GM19099 (cell line): ENCODE measurements around the gene CGREF1.

Experiments
- POLR2A ChIP-seq: IDR thresholded peaks from 3 replicates; pipeline ENCODE4 v1.6.1; 2011; ENCODE audit warnings: low read depth; ENCODE audit not compliant: insufficient read length; ENCODE audit errors: extremely low read depth

Gene CGREF1

GRCh38 chr2:27060323-27060722 lies 58.6 kb downstream of the CGREF1 start:
- TF ChIP-seq POLR2A, result no peak

DNA sequence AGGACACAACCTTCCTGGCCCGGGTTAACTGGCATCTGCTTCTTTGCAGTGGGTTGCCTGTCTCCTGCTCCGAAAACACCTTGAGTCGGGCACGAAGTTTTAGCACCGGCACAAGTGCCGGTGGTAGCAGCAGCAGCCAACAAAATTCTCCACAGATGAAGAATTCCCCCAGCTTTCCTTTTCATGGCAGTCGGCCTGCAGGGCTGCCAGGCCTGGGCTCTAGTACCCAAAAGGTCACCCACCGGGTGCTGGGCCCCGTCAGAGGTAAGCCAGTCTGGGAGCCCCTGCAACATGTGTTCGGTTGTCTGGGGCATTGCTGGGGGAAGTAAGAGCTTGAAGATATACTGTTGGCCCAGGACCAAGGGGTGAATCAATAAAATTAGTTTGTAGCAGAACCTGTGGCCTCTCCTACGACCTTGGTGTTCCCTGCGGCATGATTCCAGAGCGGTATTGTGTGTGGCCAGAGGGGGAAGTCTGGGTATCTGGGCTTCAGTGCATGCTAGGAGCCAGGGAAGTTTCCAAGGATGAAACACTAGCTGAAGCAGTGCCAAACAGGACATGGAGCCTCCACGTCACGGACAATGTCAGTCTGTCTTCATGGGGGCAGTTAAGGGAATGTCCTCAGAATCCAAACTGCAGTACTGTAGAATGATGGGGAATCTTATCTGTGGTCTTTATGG lies 59.6 kb downstream of the CGREF1 start:
- TF ChIP-seq POLR2A, result no peak

DNA sequence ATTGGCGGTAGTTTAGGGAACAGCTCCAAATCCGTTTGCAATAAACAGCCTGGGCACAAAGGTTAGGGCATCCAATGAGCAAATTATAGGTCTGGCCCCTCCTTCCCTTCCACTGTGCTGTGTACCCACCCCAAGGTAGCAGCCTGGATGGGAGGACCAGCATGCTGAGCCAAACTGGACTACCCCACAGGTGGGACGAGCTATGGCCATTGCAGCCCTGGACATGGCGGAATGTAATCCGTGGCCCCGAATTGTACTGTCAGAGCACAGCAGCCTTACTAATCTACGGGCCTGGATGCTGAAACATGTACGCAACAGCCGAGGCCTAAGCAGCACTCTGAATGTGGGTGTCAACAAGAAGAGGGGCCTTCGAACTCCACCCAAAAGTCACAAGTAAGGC lies 60.7 kb downstream of the CGREF1 start:
- no peak for TF ChIP-seq POLR2A

DNA sequence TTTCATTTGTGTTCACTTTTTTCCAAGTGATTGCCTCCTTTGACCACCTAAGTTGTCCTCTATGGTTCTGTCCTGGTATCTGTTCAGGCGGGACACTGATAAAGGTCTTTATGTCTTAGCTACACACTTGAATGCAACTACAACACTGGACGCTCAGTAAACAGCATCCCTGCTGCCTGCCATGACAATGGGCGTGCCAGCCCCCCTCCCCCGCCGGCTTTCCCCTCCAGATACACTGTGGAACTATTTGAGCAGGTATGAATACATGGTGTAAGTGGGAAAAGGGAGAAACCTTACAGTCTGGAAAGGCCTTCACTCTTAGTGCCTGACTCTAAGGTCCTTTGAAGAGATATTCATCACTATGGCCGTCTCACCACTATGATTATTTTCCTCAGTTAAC lies 61.7 kb downstream of the CGREF1 start:
- TF ChIP-seq POLR2A, result no peak

GRCh38 chr2:27054721-27055120 lies 64.2 kb downstream of the CGREF1 start:
- TF ChIP-seq POLR2A, result no peak

GRCh38 chr2:27053776-27054175 lies 65.2 kb downstream of the CGREF1 start:
- TF ChIP-seq POLR2A, result no peak

DNA sequence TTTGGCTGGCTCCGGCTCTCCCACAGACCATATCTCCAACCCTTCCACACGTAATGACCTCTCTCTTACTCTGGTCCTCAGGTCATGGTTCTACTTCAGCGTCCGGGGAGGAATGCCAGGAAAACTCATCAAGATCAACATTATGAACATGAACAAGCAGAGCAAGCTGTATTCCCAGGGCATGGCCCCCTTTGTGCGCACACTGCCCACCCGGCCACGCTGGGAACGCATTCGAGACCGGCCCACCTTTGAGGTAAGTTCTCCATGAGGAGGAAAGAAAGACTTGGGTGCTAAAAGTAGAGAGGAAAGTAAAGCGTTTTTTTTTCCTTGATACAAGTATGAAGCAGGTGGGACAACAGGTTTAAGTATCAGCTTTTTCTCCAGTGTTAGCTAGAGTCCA lies 65.6 kb downstream of the CGREF1 start:
- TF ChIP-seq POLR2A, result no peak

GRCh38 chr2:27051902-27052645 lies 66.9 kb downstream of the CGREF1 start:
- TF ChIP-seq POLR2A, result no peak

- TF ChIP-seq POLR2A, result peak; percentile 81
Observed at GRCh38 chr2:27050996-27051901, 67.7 kb downstream of the CGREF1 start, which contains the start of gene AGBL5. Gene AGBL5 (plus strand): TSS chr2:27051668. CDS start chr2:27052959, 1,291 bp downstream.
